ENCODE results near the gene NCF2.
"Not testable (repeated sequence)": the region's sequence is repeated elsewhere in the genome, so short reads cannot be mapped to it uniquely, and the experiment has no call there.

NCF2 gene

GRCh38 chr1:183590244-183591191, at the start of gene NCF2:
NCF2 (minus strand) TSS chr1:183590459; CDS start chr1:183590329, 130 bp downstream.
- no peak for DNase-seq

- DNase-seq = no peak
Measured at GRCh38 chr1:183638649-183639387, 48.6 kb upstream of the NCF2 start.

GRCh38 chr1:183636783-183637182, 46.5 kb upstream of the NCF2 start:
- DNase-seq = no peak

GRCh38 chr1:183636334-183636682, 46.0 kb upstream of the NCF2 start:
- no peak for DNase-seq

- peak; percentile 91 to 93 for DNase-seq
Measured at GRCh38 chr1:183635606-183636333, 45.5 kb upstream of the NCF2 start, which contains the start of gene ARPC5. ARPC5 (minus strand) TSS chr1:183635783; CDS start chr1:183635659, 124 bp downstream.

GRCh38 chr1:183635099-183635605, 44.9 kb upstream of the NCF2 start:
- DNase-seq = peak in 1 of 2 experiments; percentile 43

GRCh38 chr1:183634429-183635065, 44.3 kb upstream of the NCF2 start:
- no peak for DNase-seq

GRCh38 chr1:183633676-183634343, 43.6 kb upstream of the NCF2 start:
- DNase-seq = peak in 1 of 2 experiments; percentile 32

GRCh38 chr1:183632964-183633363, 42.7 kb upstream of the NCF2 start:
- DNase-seq = no peak

GRCh38 chr1:183632114-183632513, 41.9 kb upstream of the NCF2 start:
- no peak for DNase-seq

GRCh38 chr1:183630748-183631147, 40.5 kb upstream of the NCF2 start:
- no peak for DNase-seq

- DNase-seq = no peak
Measured at GRCh38 chr1:183628537-183628936, 38.3 kb upstream of the NCF2 start.

GRCh38 chr1:183626236-183626635, 36.0 kb upstream of the NCF2 start:
- DNase-seq = not testable (repeated sequence)

GRCh38 chr1:183622884-183623785, 32.9 kb upstream of the NCF2 start:
- peak; percentile 44 to 61 for DNase-seq

GRCh38 chr1:183622013-183622412, 31.8 kb upstream of the NCF2 start:
- DNase-seq = no peak

- DNase-seq = no peak
Measured at GRCh38 chr1:183620311-183620710, 30.1 kb upstream of the NCF2 start.

- DNase-seq = no peak
Measured at GRCh38 chr1:183619781-183620180, 29.5 kb upstream of the NCF2 start.

GRCh38 chr1:183618202-183618601, 27.9 kb upstream of the NCF2 start:
- DNase-seq = not testable (repeated sequence)

GRCh38 chr1:183612975-183613374, 22.7 kb upstream of the NCF2 start:
- not testable (repeated sequence) for DNase-seq

GRCh38 chr1:183612407-183612806, 22.1 kb upstream of the NCF2 start:
- DNase-seq = no peak

GRCh38 chr1:183611021-183611420, 20.8 kb upstream of the NCF2 start:
- no peak for DNase-seq
